ENCODE measurements around the gene E2F3. TPM values are rescaled to one million over a fixed set of nuclear protein-coding genes. Genes with fewer than 3 reads are reported as not detected.
A peak's percentile ranks its signal among the peaks of the same experiment; 100 is the strongest.

Gene E2F3
- polyA plus RNA-seq, 3 donors = 7.5 to 14.6 (median 8.9) TPM

GRCh38 chr6:20463396-20463795, 61.7 kb downstream of the E2F3 start:
- H3K79me2 ChIP-seq (ENCODE audit: insufficient read depth, low read length) = peaks cover 99% of the 10 kb centered on the region
- peak overlapping the region in 1 of 3 experiments; percentile 21 for H3K4me3 ChIP-seq (replicated peaks in 1 of 3; ENCODE audit: low read depth in 2 of 3, low read length in 3 of 3)
- peak overlapping the region; percentile 67 to 90 (median 82) for H3K27ac Mint-ChIP-seq
- no peaks in the 10 kb centered on the region for H3K9me3 ChIP-seq (replicated peaks in 1 of 2; ENCODE audit: control insufficient read depth in 1 of 2, insufficient read depth in 1 of 2, low read length in 2 of 2)
- H3K9me3 Mint-ChIP-seq = peaks cover 0 to 6% (median 0%) of the 10 kb centered on the region in 7 donors
- H3K4me1 ChIP-seq (ENCODE audit: control insufficient read depth in 1 of 2, insufficient read depth in 2 of 2, low read length in 2 of 2) = peaks cover 22 to 23% of the 10 kb centered on the region in 2 donors
- no peak overlapping the region for H2AFZ ChIP-seq (ENCODE audit: insufficient read depth, low read depth, low read length, poor library complexity, severe bottlenecking)
- peak in 2 of 3 donors; percentile 55 to 89 for DNase-seq
- H3K9ac ChIP-seq (ENCODE audit: insufficient read depth, low read length, poor library complexity, severe bottlenecking) = peak overlapping the region; percentile 8
- H3K4me2 ChIP-seq (replicated peaks; ENCODE audit: extremely low read depth, low read length, poor library complexity, severe bottlenecking) = peak overlapping the region; percentile 17
- TF ChIP-seq CTCF (IDR thresholded peaks at IDR 0.05) = no peak
- peaks cover 26 to 60% of the 10 kb centered on the region in 2 donors for H3K36me3 Mint-ChIP-seq
- peaks cover 1 to 29% of the 10 kb centered on the region in 2 donors for H3K36me3 ChIP-seq (replicated peaks in 1 of 2; ENCODE audit: control insufficient read depth in 1 of 2, insufficient read depth in 2 of 2, low read length in 2 of 2)
- H3K27ac ChIP-seq (ENCODE audit: low read depth in 1 of 2, low read length in 2 of 2) = peak overlapping the region; percentile 35 to 56
- H3K4me3 Mint-ChIP-seq = peak overlapping the region in 1 of 2 donors; percentile 11
- intact Hi-C loops (cut with micrococcal nuclease) = no loop called here
- H3K27me3 Mint-ChIP-seq (ENCODE audit: low read depth in 3 of 3) = peaks cover 0 to 7% (median 0%) of the 10 kb centered on the region in 3 donors
- H3K4me1 Mint-ChIP-seq = peaks cover 51% of the 10 kb centered on the region
- H3K27me3 ChIP-seq (ENCODE audit: control insufficient read depth in 2 of 2, insufficient read depth in 2 of 2, low read length in 2 of 2) = no peaks in the 10 kb centered on the region
- 0% methylated on average over 1 of the region's 5 CpGs for WGBS (ENCODE audit: insufficient coverage)
- peaks cover 63% of the 10 kb centered on the region for H4K20me1 ChIP-seq (ENCODE audit: insufficient read depth, low read length)

- Mint-ChIP-seq H3K9me3 (peaks cover 0 to 6% (median 0%) of the 10 kb centered on the region in 7 donors), H3K4me3 (no peak overlapping the region), H3K27me3 (ENCODE audit: low read depth in 3 of 3) (peaks cover 0 to 7% (median 0%) of the 10 kb centered on the region in 3 donors), H3K27ac (peak overlapping the region in 6 of 7 donors; percentile 54 to 90 (median 82)), H3K36me3 (peaks cover 30 to 56% of the 10 kb centered on the region in 2 donors), H3K4me1 (peaks cover 46% of the 10 kb centered on the region)
- TF ChIP-seq CTCF (IDR thresholded peaks at IDR 0.05) = no peak
- no peak overlapping the region for H3K4me2 ChIP-seq (replicated peaks; ENCODE audit: extremely low read depth, low read length, poor library complexity, severe bottlenecking)
- H3K79me2 ChIP-seq (ENCODE audit: insufficient read depth, low read length) = peaks cover 99% of the 10 kb centered on the region
- H4K20me1 ChIP-seq (ENCODE audit: insufficient read depth, low read length) = peaks cover 63% of the 10 kb centered on the region
- H3K27me3 ChIP-seq (ENCODE audit: control insufficient read depth in 2 of 2, insufficient read depth in 2 of 2, low read length in 2 of 2) = no peaks in the 10 kb centered on the region
- H3K9me3 ChIP-seq (replicated peaks in 1 of 2; ENCODE audit: control insufficient read depth in 1 of 2, insufficient read depth in 1 of 2, low read length in 2 of 2) = no peaks in the 10 kb centered on the region
- H3K4me1 ChIP-seq (ENCODE audit: control insufficient read depth in 1 of 2, insufficient read depth in 2 of 2, low read length in 2 of 2) = peaks cover 18 to 20% of the 10 kb centered on the region in 2 donors
- H3K27ac ChIP-seq (ENCODE audit: low read depth in 1 of 2, low read length in 2 of 2) = peak overlapping the region; percentile 1 to 56
- DNase-seq = peak in 1 of 3 donors; percentile 12
- no peak overlapping the region for H3K4me3 ChIP-seq (replicated peaks in 1 of 3; ENCODE audit: low read depth in 2 of 3, low read length in 3 of 3)
- H3K9ac ChIP-seq (ENCODE audit: insufficient read depth, low read length, poor library complexity, severe bottlenecking) = no peak overlapping the region
- peaks cover 4 to 32% of the 10 kb centered on the region in 2 donors for H3K36me3 ChIP-seq (replicated peaks in 1 of 2; ENCODE audit: control insufficient read depth in 1 of 2, insufficient read depth in 2 of 2, low read length in 2 of 2)
- intact Hi-C loops (cut with micrococcal nuclease) = no loop called here
- no CpG with 5 or more reads among the region's 2 CpGs for WGBS (ENCODE audit: insufficient coverage)
- H2AFZ ChIP-seq (ENCODE audit: insufficient read depth, low read depth, low read length, poor library complexity, severe bottlenecking) = no peak overlapping the region
These were observed 62.4 kb downstream of the E2F3 start for GRCh38 chr6:20464041-20464440.

All from CD14-positive monocyte (primary cell).